ENCODE results near the gene PLB1. TPM values are rescaled to one million over a fixed set of nuclear protein-coding genes. Genes with fewer than 3 reads are reported as not detected.
A peak's percentile ranks its signal among the peaks of the same experiment; 100 is the strongest.
"Not testable (repeated sequence)": the region's sequence is repeated elsewhere in the genome, so short reads cannot be mapped to it uniquely, and the experiment has no call there.

PLB1 gene
- polyA plus RNA-seq, 1 donor: 1.2 TPM

GRCh38 chr2:28644760-28645159, 148.9 kb downstream of the PLB1 start:
- no peak for DNase-seq

- no peak for DNase-seq
These were observed 149.7 kb downstream of the PLB1 start for GRCh38 chr2:28645553-28645952.

- no peak for DNase-seq
These were observed 151.8 kb downstream of the PLB1 start for GRCh38 chr2:28647682-28648081.

- DNase-seq: no peak
These were observed 152.3 kb downstream of the PLB1 start for GRCh38 chr2:28648147-28648546.

DNA sequence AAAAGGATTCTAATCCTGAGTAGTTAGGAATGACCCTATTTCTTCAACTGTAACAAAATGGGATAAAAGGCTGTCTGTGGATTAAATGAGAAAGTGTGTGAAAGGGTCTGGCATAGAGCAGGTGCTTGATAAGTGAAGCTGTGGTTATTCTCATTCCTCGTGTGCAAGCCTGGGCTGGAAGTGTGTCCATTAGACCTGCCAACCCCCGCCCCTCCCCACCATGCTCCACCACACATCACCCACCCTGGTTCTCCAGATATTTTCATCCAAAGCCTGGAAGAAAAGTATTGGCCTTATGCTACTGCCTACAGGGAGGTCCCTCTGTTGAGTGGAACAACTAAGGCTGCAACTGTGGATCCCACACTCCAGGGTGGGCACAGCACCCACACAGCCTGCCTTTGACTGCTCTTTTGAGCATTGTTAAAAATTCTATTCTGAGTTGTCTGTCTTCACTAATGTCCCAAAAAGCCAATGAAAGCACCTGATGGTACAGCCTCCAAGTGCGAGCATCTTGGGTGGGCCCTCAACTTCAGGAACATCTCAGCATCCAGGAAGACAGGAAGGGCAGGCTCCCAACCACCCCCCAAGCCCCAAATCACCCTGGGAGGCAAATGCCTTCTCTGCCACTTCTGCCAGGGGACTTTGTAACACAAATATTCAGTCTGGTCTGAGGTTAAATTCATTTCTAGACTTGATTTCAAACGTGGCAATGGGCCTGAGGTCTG, 153.0 kb downstream of the PLB1 start:
- DNase-seq: no peak

DNA sequence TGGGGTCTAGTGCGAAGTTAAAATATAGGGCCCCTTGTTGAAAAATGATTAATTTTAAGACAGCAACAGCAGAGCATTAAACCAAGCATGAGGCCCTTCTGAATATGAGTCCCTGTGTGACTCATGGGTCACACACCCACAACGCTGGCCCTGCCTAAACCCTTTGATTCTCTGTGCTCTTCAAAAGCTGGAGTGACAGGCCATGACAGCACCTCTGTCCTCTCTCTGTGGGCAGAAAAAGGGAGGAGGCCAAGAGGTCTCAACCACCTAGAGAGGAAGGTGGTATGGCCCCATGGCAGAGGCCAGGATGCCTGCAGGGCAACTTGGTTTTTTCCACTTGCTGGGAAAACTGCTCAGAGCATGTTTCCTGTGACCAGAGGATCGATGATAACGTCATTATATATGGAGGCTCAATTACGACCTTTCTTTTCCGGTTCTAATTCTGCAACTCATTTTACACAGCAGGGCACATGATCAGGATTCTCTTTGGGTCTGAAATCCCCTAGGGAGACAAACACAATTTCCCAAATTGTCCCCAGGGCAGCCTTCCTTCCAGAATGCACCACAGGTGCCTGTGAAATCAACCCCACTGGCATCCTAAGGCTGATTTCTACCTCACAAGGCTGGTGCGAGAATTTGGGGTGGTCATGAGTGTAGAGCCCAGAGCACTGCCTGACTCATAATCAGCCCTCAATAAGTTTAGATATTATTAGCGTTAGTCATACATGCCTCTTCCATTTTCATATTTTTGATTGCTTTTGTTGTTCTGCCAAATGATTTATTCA, 153.8 kb downstream of the PLB1 start:
- DNase-seq: no peak

DNA sequence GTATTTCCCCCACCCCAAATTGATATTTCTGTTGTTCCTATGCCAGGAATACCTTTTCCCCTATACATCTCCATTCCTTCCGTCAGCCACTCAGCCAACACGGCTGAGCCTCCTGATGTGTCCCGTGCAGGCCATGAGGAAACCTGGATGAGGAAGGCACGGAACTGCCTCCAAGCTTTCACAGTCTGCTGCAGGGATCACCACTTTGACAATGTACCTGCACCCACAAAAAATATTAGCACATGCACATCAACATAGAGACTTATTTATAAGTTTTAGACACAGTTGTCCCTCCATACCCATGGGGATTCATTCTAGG, 154.4 kb downstream of the PLB1 start:
- no peak for DNase-seq

DNA sequence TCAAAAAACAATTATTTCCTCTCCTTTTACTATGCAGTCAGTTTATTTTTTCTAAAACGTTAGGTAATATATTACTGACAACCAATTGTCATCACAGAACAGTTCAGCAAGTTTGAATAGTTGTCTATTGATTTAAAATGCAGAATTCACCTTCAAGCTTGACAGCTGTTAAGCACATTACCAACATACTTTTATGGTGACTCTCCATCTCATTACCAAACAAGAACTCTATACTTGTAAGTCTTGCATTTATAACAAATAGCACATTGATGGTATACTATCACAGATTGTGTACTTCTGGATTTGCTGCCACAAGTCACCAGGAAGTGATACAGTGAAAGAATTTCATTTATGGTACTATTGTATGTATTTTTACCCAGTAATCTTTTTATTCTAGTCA, 156.4 kb downstream of the PLB1 start:
- no peak for DNase-seq

GRCh38 chr2:28653892-28654662, 158.2 kb downstream of the PLB1 start:
- DNase-seq: no peak

DNA sequence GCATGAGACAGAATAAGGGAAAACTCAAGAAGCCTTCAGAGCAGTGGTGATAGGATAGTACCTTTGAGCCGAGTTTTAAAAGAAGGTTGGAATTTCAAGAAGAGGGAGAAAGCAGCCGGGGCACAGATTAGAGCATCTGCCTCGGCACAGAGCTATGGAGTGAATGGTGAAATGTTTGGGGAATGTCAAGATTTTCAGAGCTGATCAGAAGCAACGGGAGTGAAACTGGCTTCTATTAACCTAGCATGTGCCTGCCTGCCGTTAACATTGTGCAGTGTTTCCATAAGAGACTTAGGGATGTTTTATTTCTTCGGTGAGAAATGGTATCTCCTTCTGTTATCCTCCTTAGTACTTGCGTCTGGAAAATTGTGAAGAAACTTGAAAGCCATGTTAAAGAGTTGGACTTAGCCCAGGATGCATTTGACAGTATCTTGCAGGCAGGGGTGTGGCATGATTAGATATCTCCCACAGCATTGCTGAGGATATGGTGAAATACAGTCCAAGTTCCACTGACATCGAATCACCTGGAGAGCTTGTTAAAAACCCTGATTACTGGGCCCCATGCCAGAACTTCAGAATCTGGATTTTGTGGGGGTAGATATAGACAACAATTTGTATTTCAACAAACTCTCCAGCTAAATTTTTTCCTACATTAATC, 158.9 kb downstream of the PLB1 start:
- no peak for DNase-seq

DNA sequence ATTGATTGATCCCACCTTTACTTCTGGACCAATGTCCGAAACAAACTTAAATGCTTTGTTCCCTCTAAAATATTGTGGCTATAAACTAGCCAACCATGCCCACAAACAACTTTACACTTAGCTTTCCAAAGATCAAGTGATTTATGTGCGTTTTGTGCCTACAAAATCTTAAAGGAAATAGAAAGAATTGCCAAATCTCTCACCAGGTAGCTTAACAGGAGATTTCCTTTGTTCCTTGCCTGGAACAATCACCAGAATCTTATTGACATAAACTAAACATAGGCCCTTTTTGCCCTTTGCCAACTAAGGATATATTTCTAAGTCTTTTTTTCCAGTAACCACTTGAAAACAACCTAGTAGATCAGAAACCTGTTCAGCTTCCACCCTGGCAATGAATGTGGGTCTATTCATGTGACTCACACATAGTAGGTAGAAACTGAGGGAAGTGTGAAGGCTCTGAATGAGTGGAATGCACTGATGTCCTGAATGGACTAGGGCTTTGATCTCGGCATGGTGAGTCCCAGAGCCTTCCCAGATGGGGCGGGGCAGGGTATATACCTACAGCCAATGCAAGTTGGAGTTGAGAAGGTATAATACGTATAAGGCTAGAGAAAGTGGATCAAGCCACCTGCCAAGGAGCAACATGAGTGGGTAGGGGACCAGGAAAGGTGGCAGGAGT, 161.2 kb downstream of the PLB1 start:
- no peak for DNase-seq

GRCh38 chr2:28658369-28658768, 162.5 kb downstream of the PLB1 start:
- DNase-seq: no peak

- DNase-seq: no peak
These were observed 163.3 kb downstream of the PLB1 start for GRCh38 chr2:28659127-28659526.

DNA sequence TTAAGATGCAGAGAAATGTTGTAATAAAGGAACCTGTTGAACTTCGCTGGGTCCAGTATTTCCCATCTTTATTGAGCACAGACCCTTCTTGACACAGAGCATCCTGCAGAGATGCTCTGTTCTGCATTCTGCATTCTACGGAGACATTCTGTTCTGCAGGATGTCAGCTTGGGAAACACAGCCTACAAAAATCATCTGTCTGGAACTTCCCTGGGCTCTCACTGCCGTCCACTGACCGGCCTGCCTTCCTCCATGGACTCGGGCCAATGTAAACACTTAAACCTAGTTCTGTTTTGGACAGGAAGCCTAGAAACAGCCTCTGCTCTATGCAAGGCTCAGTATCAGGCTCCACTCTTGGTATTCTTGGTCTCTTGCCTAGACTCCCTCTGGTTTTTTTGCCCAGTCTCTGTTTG, 165.7 kb downstream of the PLB1 start:
- peak; percentile 71 for DNase-seq

GRCh38 chr2:28662044-28662443, 166.2 kb downstream of the PLB1 start:
- no peak for DNase-seq

GRCh38 chr2:28662468-28663181, 166.8 kb downstream of the PLB1 start:
- DNase-seq: peak; percentile 76

DNA sequence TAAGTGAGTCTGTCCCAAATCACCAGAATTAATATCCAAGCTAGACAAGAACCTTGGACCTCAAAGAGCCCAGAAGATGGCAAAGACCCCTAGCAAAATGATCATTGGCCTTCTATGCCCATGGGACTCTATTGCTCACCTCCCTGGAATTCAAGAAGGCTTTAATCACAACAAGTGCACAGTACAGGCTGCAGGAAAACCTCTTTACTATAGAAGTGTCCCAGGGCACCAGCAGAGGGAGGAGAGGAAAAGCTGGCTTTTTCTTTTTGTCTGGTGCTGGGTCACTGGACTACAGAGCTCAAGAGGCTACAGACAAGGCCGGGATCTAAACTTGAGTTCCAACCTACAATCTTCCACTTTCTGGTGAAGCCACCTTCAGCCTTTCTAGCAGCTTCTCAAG, 167.5 kb downstream of the PLB1 start:
- DNase-seq: no peak

- peak; percentile 79 for DNase-seq
These were observed 168.4 kb downstream of the PLB1 start for GRCh38 chr2:28664120-28664842.

DNA sequence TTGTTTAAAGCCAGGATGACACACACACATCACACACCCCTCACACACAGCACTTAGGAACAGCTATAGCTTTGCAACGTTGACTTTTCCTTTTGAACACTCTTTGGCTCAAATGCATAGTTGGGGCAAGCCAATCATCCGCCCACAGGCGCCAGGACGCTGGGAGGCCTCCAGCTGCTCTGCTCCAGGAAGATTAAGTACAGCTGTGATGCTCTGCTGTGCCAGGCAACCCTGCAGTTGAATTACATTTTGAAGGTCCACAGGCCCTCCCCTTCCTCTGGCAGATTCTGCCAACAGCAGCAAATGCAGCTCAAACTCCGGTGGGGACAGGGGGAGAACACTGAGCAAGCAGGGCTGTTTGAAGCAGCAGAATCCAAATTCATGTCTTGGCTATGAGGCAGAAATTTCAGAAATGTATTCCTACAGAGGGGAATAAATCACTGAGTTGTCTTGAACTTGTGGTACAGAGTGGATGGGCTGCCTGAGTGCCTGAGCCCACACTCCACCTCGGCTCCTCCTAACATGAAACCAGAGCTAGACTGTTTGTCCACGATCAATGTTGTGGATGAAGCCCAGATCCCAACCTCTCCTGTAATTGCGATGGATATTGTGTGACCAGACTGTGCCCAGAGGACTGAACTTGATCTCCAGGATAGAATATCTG, 169.3 kb downstream of the PLB1 start:
- DNase-seq: no peak

GRCh38 chr2:28665811-28666377, 170.0 kb downstream of the PLB1 start:
- DNase-seq: not testable (repeated sequence)
